GM06990 (cell line): ENCODE data around the gene APCDD1L.

ENCODE experiments used
- DNase-seq: peaks from one replicate; pipeline ENCODE4 v3.0.0-alpha.2; 2011; ENCODE audit not compliant: insufficient read length; ENCODE audit errors: extremely low read depth
- H3K27me3 ChIP-seq: replicated peaks from 2 replicates; pipeline ENCODE4 v1.6.0; 2011; ENCODE audit warnings: low read length; ENCODE audit not compliant: control insufficient read depth, insufficient read depth
- H3K36me3 ChIP-seq: 2 replicates; pipeline ENCODE4 v1.5.1; 2011; ENCODE audit warnings: low read length; ENCODE audit not compliant: control insufficient read depth, insufficient read depth
- H3K4me3 ChIP-seq: replicated peaks from 2 replicates; pipeline ENCODE4 v1.5.1; 2011; ENCODE audit warnings: low read depth, mild to moderate bottlenecking, control low read depth, low read length
- TF ChIP-seq, protein P1 (sequence below): IDR thresholded peaks from 2 replicates; pipeline ENCODE4 v1.5.1; 2011; ENCODE audit warnings: low read length, control low read depth, mild to moderate bottlenecking, inconsistent platforms; ENCODE audit not compliant: insufficient read depth, poor library complexity, severe bottlenecking

Gene APCDD1L

DNA sequence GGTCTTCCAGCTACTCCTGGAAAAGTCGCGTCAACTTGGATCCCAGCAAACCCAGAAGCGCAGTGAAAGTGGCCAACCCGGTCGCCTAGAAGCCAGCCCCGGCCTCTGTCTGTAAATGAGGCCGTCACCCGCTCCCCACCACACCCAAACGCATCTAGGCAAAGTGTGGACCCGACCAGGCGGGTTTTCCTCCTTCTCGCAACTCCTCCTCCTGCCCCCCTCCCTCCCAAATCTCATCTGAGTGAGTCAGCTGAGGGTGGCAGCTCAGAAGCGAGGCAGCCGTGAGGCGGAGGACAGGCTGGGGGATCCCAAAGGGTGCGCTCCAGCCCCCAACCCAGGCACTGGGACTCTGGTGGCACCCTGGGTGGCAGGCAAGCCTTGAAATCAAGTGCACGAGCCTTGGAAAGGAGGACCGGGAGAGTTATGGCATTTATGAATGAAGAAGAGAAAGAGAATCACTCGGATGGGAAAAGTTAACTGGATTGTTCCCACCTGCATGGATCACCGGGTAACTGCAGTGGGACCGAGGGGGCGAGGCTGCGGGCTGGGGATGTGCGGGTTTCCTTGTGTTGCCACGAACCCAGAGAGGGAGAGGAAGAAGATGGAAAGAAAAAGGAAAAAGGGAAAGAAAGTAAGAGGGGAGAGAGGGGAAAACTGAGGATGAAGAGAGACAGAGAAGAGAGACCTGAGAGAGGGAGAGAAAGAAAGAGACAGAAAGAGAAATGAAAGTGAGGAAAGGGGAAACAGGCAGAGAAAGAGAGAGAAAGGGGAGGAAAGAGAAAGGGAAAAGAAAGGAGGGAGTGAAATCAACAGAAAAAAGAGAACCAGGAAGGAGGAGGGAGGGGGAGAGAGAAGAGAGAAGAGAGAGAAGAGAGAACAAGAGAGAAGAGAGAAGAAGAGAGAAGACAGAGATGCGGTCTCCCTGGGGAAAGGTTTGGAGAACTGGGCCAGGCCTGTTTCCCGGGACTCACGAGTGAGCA, at the start of gene APCDD1L:
TSS of gene APCDD1L (minus strand) at position 167 of the 980 bp plus-strand sequence. CDS start 692 bp downstream, outside the sequence.
- no peak for DNase-seq
- Histone ChIP-seq H3K4me3 (no peak within 1 kb of the TSS), H3K27me3 (peaks cover 1% of the 10 kb centered on the region), H3K36me3 (no peaks in the 10 kb centered on the region)
- TF ChIP-seq, protein P1, sequence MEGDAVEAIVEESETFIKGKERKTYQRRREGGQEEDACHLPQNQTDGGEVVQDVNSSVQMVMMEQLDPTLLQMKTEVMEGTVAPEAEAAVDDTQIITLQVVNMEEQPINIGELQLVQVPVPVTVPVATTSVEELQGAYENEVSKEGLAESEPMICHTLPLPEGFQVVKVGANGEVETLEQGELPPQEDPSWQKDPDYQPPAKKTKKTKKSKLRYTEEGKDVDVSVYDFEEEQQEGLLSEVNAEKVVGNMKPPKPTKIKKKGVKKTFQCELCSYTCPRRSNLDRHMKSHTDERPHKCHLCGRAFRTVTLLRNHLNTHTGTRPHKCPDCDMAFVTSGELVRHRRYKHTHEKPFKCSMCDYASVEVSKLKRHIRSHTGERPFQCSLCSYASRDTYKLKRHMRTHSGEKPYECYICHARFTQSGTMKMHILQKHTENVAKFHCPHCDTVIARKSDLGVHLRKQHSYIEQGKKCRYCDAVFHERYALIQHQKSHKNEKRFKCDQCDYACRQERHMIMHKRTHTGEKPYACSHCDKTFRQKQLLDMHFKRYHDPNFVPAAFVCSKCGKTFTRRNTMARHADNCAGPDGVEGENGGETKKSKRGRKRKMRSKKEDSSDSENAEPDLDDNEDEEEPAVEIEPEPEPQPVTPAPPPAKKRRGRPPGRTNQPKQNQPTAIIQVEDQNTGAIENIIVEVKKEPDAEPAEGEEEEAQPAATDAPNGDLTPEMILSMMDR = no peak

DNA sequence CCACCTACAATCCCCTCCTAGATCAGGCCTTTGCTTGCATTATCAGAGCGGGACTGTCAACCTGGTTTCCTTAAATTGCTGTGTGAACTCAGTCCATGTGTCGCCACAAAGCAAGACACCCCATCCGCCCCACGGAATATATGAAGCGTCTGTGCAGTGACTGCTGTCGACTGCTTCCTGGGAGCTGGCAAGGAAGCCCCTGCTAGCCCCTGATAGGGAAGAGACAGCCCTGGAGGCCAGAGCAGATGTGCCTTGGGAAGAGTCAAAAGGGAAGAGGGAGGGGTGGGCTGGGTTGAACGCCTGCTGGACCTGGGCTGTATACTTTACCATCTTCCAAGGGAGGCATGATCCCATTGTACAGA, 44.1 kb upstream of the APCDD1L start:
- no peak for DNase-seq
- Histone ChIP-seq H3K36me3 (no peaks in the 10 kb centered on the region), H3K4me3 (no peak overlapping the region), H3K27me3 (no peaks in the 10 kb centered on the region)
- TF ChIP-seq, protein P1 = no peak

DNA sequence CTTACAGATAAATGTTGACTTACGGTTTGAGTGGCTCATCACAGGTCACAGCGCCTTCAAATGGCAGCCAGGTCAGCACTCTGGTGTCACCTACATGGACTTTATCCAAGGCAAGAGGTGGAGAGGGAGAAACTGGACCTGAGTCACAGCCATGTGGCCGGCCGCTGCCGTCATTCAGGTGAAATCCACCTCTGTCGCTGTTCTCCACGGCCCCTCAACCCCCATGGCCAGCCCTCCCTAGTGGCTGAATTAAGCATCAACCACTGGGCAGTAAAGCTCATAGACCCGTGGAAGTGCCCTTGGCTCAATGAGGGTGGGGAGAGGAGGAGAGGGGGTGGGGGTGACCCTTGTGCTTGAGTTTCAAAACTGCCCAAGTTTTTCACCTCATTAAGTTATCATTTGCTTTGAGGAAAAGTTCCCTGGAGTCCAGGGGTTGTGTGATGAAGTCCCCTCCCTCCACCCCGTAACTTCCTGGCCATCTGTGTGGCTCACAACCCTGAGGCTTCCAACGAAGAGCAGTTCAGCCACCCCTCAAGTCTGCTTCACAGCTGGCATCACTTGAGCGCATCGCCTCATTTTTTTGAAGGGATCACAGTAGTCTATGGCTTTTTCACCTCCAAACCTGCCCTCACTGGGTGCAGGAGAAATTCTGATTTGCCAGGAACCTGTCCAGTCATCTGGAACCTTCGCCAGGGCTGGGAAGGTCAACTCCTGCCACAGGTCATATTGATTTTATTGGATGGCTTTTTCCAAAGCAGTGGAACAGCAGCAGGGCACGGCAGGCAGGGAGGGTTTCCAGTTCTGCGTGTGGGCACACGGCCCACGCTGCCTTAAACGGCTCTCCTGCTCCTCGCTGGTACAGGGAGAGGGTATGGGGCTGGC, 43.5 kb upstream of the APCDD1L start:
- TF ChIP-seq, protein P1 = no peak
- Histone ChIP-seq H3K4me3 (no peak overlapping the region), H3K27me3 (no peaks in the 10 kb centered on the region), H3K36me3 (no peaks in the 10 kb centered on the region)
- DNase-seq = no peak

DNA sequence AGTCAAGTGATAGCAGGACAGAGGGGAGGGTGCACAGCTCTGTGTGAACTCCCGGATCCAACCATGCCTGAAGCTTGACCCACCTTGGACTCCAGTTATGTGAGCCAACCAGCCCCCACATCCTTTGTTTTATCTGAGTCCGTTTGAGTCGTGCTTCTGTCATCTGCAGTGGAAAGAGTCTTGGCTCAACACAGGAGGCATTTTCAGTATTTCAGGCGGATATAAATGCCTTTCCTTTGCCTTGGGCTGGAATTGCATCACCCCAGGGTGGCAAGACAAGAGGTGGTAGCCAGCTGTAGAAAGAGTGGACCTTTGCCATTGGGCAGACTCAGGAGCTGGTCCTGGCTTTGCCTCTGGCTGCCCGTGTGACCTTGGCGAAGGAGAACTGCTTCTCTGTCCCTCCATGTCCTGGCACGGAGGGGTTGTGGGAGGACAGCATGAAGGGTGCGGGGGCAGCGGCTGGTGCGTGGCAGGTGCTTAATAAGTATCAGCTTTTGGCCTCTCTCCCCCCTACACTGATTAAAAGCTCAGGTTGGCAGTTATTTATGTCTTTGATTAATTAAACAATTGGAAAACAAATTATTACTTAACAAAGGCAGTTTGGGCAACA, 42.6 kb upstream of the APCDD1L start:
- Histone ChIP-seq H3K4me3 (no peak overlapping the region), H3K36me3 (no peaks in the 10 kb centered on the region), H3K27me3 (no peaks in the 10 kb centered on the region)
- DNase-seq = no peak
- TF ChIP-seq, protein P1 = no peak

DNA sequence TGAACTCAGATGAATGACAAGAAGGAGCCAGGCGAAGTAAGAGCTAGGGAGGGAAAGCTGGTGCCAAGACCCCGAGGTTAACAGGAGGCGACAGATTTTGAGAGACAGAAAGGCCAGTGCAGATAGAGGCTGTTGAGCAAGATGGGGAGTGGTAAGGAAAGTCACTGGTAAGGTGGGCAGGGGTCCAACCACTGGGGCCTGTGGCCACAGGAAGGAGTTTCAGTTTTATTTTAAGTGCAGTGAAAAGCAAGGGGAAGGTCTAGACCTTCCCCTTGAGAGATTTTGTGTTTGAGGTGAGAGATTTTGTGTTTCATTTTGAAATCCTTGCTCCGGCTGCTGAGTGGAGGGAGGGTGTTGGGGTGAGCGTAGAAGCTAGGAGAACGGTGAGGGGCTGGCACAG, 41.8 kb upstream of the APCDD1L start:
- no peaks in the 10 kb centered on the region for H3K27me3 ChIP-seq
- no peaks in the 10 kb centered on the region for H3K36me3 ChIP-seq
- DNase-seq = no peak
- H3K4me3 ChIP-seq = no peak overlapping the region
- TF ChIP-seq, protein P1 = no peak
